A549 (cell line): Measurements from ENCODE around the gene ESYT3.

ENCODE experiments used
- BCL3 ChIP-seq: fragments of >200 bp; sonication (Bioruptor Twin); formaldehyde crosslinking; IDR thresholded peaks from 3 replicates; pipeline ENCODE4 v1.6.1; 2016
- CBX2 ChIP-seq: fragments of 200-600 bp; sonication (generic); IDR thresholded peaks from 2 replicates; pipeline ENCODE4 v1.6.1; 2016; ENCODE audit warnings: low read depth, mild to moderate bottlenecking, borderline replicate concordance
- CTCF ChIP-seq: fragments of >200 bp; sonication (Bioruptor Twin); formaldehyde crosslinking; IDR thresholded peaks from 3 replicates; pipeline ENCODE4 v1.5.1; 2016
- EHMT2 ChIP-seq: fragments of 200-600 bp; sonication (generic); IDR thresholded peaks from 2 replicates; pipeline ENCODE4 v1.6.1; 2016; ENCODE audit warnings: antibody characterized with exemption, low read depth, mild to moderate bottlenecking, moderate library complexity
- ELK1 ChIP-seq: fragments of 150-350 bp; IDR thresholded peaks from 2 replicates; pipeline ENCODE4 v1.6.1; 2014; ENCODE audit warnings: low read depth, mild to moderate bottlenecking, low read length
- MAX ChIP-seq: IDR thresholded peaks from 2 replicates; pipeline ENCODE4 v1.6.1; 2012
- POLR2A ChIP-seq: IDR thresholded peaks from 2 replicates; pipeline ENCODE4 v1.6.1; 2012; ENCODE audit warnings: mild to moderate bottlenecking, low read length
- REST ChIP-seq: fragments of 200-600 bp; sonication (generic); IDR thresholded peaks from 2 replicates; pipeline ENCODE4 v1.6.1; 2016; ENCODE audit warnings: antibody characterized with exemption, mild to moderate bottlenecking, moderate library complexity
- ZNF302 ChIP-seq: fragments of 250-450 bp; sonication (Bioruptor Pico); IDR thresholded peaks from 2 replicates; pipeline ENCODE4 v1.9.0; 2021; ENCODE audit warnings: inconsistent platforms, mild to moderate bottlenecking, moderate library complexity

- TF ChIP-seq CTCF (no peak), POLR2A (no peak), CBX2 (no peak), ELK1 (no peak), MAX (no peak), REST (no peak), EHMT2 (no peak), BCL3 (no peak), ZNF302 (CRISPR knock-in tag) (no peak)
Measured at GRCh38 chr3:138497851-138498250, 63.4 kb downstream of the ESYT3 start.
